Smooth muscle cell of the coronary artery (primary cell): Measurements from ENCODE around the gene NGFR. TPM values are rescaled to one million over a fixed set of nuclear protein-coding genes. Genes with fewer than 3 reads are reported as not detected.

Experiments used
- total RNA-seq: library from RNA; depleted of rRNA; stranded (reverse); fragments of >200 nt; gene quantifications from 2 replicates; pipeline ENCODE4 v1.2.3, GENCODE V29; 2014; ENCODE audit warnings: low replicate concordance

The NGFR gene, protein sequence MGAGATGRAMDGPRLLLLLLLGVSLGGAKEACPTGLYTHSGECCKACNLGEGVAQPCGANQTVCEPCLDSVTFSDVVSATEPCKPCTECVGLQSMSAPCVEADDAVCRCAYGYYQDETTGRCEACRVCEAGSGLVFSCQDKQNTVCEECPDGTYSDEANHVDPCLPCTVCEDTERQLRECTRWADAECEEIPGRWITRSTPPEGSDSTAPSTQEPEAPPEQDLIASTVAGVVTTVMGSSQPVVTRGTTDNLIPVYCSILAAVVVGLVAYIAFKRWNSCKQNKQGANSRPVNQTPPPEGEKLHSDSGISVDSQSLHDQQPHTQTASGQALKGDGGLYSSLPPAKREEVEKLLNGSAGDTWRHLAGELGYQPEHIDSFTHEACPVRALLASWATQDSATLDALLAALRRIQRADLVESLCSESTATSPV
- 0.60 and 1.5 TPM in 2 replicates for total RNA-seq

DNA sequence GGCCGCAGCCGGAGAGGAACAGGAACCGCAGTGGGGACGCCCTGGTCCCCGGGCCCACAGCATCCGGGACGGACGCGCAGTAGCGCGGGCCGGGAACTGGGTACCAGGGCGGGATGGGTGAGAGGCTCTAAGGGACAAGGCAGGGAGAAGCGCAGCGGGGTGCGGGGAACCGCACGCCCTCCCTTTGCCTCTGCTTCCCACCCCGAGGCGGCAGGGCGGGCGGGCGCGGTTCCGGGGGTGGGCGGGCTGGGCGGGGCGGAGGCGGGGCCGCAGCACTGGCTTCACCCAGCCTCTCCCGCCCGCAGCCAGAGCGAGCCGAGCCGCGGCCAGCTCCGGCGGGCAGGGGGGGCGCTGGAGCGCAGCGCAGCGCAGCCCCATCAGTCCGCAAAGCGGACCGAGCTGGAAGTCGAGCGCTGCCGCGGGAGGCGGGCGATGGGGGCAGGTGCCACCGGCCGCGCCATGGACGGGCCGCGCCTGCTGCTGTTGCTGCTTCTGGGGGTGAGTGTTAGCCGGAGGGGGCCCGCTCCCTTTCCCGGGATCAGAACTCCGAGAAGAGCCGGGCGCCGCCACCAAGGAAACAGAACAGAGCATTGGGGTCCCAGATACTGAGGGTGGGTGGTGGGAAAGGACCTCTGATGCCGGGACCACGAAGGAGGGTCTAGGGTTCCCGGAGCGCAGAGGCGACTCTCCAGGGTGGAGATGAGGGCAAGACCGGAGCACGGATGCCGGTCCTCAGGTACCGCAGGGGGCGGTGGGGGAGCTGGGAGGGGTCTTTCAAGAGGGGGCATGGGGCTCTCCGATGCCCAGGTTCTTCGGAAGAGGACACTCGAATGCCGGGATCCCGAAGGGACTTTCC, at the start of gene NGFR:
Gene NGFR, plus strand, starts transcription at position 308 of the 856 bp plus-strand sequence. Its CDS starts 125 bp downstream, at position 433.

Other genes with a start within 250 kb of the NGFR start
- gene ZNF652, start 133.0 kb upstream of the NGFR start, total RNA-seq, result 6.9 and 8.0 TPM in 2 replicates
- gene PHB1, start 80.4 kb upstream of the NGFR start, total RNA-seq, result 173 and 306 TPM in 2 replicates
- gene NXPH3, start 80.6 kb downstream of the NGFR start, total RNA-seq, result 1.4 and 1.5 TPM in 2 replicates
- 99.2 and 104 TPM in 2 replicates for gene SPOP, start 182.8 kb downstream of the NGFR start, total RNA-seq
- 38.5 and 52.2 TPM in 2 replicates for gene SLC35B1, start 212.7 kb downstream of the NGFR start, total RNA-seq